NCI-H2171 treated with DMSO at 0.1 percent for 48 hours (cell line): ENCODE measurements around the gene FOLR1.
A peak's percentile ranks its signal among the peaks of the same experiment; 100 is the strongest.

Experiments
- DNase-seq: peaks from one replicate; lab custom pipeline; 2025; lab: John Stamatoyannopoulos, UW

Gene FOLR1

DNA sequence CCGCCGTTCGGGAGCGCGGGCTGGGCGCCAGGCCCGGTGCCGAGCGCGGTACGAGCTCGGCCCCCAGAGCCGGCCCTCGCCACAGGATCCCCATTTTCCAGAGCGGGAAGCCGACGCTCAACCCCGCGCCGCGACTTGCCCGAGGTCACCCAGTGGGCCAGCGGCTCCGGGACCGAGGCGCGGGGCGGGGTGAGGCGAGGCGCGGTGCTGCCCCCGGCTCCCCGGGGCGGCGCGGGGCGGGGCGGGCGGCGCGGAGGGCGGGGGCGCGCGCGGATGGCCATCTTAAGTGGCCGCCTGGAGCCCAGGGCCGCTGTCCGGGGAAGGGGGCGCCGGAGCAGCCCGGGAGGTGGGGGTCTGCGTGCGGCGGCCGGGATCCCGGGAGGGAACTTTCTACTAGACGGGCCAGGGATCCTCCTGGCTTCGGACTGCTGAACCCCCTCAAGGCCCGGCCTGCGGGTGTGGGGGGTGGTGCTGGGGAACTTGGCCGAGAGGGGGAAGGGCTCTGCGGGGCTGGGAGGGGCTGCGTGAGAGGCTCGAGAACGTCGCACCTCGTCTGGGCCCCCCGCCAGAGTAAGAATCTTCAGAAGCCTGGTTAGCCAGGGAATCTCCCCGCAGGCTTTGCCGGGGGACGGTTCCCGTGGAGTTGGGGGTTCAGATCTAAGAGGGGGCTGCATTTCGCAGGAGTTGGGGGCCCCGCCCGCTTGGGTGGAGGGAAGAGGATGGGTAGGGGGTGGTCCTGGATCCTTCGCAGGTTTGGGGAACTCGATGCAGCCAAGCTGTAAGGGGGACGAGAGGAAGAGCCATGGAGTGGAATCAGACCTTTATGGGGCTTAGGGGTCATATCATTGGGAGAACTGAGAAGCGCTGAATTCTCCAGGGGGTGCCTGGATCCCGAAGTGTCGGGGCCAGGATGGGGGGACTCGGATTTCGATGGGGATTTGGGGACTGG is 31.9 kb downstream of the FOLR1 start:
- peak; percentile 23 for DNase-seq

DNA sequence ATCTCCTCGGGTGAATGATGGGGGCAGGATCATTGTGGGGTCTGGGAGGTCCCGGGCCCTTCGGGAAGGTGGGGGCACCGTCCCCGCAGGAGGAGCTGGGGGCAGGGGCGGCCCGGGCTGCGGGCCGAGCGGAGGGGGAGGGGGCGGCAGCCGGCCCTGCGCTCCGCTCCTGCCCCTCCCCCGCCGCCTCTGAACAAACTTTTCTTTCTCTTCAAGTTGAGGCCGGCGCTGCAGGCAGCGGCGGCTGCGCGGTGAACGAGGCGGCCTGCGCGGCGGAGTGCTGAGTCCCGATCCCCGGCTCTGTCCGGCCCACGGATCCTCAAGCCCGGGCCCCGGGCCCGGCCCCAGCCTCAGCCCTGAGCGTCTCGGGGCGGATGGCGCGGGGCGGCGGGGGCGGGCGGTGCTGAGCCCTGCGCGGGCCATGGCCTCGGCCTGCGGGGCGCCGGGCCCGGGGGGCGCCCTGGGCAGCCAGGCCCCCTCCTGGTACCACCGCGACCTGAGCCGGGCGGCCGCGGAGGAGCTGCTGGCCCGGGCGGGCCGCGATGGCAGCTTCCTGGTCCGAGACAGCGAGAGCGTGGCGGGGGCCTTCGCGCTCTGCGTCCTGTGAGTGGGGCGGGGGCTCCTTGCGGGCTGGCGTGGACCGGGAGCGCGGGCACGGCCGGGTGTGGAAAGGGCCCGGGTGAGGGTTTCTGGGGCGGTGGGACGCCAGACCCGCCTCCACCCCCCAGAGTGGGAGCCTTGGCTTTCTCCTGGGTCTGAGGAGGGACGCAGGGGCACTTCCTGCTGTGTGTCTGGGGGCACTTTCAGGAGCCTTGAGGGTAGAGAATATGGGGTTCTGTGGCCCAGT is 32.8 kb downstream of the FOLR1 start, which contains the start of gene INPPL1:
Gene INPPL1, plus strand, starts transcription at position 204 of the 847 bp plus-strand sequence. Its CDS starts 218 bp downstream, at position 422.
- DNase-seq, result no peak

- DNase-seq, result no peak
Observed at GRCh38 chr11:72225411-72225951, 33.5 kb downstream of the FOLR1 start.

- DNase-seq, result peak; percentile 41
Observed at GRCh38 chr11:72226701-72227100, 34.8 kb downstream of the FOLR1 start.

DNA sequence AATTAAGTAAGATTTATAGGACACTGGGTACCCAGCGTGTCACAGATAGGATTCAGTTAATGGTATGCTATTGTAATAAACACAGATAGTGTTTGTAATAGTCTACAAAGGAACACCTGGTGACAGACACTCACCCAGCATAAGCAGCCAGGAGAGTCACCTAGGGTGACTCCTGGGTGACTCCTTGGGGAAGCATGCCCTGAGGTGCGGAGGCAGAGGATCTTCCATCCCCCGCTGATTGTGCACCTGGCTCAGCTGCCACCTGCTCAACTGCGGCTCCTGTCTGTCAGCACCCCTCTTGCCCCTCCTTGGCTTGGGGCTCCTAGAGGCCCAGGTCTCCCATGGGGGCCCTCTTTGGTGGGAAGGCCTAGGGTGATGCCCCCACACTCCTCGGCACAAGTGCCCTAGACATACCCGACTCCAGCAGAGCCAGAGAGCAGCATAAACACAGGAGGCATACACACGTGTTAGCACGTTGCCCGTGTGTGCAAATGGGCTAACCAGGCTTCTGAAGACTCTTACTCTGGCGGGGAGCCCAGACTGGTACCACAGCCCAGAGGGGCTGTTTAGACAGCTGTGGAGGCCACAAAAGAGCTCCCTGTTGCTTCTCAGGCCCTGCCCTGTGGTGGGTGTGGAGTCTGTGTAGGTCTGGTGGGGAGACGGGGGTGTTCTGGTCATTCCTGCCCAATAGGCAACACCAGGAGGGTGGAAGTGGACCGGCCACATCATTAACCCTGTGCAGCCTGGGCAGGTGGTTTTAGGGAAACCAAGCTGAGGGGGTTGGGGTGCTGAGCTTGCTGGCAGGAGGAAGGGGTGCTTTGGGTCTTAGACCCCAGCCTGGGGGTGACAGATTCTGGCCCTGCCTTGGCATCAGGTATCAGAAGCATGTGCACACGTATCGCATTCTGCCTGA is 35.6 kb downstream of the FOLR1 start:
- peak; percentile 98 for DNase-seq

DNA sequence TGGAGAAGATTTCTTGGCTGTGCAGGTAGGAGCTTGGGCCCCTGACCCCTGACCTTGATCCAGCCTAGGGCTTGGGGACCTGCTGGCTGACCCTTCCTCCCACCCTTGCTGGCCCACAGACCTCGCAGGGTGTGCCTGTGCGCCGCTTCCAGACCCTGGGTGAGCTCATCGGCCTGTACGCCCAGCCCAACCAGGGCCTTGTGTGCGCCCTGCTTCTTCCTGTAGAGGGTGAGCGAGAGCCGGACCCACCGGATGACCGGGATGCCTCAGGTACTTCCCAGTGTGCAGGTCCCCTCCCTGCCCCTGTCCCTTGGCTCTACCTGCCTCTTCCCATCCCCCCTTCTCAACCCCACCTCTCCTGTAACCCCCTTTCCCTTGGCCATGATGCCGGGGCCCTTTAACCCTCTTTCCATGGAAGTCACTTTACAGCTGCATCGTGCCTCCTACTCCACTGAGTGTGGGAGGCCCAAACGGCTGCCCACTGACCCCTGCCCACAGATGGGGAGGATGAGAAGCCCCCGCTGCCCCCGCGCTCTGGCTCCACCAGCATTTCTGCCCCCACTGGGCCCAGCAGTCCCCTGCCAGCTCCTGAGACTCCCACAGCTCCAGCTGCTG is 36.4 kb downstream of the FOLR1 start:
- no peak for DNase-seq

- DNase-seq, result no peak
Observed at GRCh38 chr11:72228844-72229231, 36.9 kb downstream of the FOLR1 start.

- DNase-seq, result no peak
Observed at GRCh38 chr11:72229336-72229924, 37.5 kb downstream of the FOLR1 start.

DNA sequence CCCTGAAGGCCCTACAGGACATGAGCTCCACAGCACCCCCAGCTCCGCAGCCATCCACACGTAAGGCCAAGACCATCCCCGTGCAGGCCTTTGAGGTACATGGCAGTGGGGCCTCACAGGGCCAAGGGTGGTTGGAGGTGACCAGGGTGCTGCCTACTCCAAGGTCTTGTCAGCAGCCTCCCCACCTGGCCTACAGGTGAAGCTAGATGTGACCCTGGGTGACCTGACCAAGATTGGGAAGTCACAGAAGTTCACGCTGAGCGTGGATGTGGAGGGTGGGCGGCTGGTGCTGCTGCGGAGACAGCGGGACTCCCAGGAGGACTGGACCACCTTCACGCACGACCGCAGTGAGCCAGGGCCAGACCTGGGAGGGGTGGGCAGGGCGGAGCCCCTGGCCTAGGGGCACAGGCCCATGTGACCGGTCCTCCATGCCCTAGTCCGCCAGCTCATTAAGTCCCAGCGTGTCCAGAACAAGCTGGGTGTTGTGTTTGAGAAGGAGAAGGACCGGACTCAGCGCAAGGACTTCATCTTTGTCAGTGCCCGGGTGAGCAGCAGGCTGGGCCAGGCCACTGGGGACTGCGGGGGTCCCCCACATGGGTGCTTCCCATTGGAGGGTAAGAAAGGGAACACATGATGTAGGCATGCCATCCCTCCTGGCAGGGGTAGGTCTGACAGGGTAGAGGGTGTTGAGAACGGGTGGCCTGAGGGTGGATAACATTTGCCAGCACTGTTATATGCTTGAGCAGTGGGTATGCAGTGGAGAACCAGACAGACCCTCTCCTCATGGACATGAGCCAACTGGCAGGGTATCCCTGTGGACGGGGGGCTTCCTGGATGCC is 38.2 kb downstream of the FOLR1 start:
- DNase-seq, result no peak

DNA sequence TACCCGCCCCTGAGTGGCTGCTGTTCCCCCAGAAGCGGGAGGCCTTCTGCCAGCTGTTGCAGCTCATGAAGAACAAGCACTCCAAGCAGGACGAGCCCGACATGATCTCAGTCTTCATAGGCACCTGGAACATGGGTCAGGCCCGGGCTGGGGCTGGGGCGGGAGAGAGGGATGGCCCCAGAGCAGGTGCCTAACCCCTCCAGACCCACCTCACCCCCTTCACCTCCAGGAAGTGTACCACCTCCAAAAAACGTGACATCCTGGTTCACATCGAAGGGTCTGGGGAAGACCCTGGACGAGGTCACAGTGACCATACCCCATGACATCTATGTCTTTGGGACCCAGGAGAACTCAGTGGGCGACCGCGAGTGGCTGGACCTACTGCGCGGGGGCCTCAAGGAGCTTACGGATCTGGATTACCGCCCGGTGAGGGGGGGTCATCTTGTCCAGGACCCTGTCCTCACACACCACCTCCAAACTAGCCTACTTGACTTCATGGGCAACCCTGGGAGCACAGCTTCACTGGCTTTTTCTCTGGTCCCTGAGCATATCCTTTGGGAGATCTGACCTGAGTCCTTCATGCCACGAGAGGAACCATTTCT is 38.9 kb downstream of the FOLR1 start:
- DNase-seq, result no peak

GRCh38 chr11:72231396-72232259 is 39.7 kb downstream of the FOLR1 start:
- no peak for DNase-seq

- DNase-seq, result no peak
Observed at GRCh38 chr11:72232260-72233055, 40.5 kb downstream of the FOLR1 start.

DNA sequence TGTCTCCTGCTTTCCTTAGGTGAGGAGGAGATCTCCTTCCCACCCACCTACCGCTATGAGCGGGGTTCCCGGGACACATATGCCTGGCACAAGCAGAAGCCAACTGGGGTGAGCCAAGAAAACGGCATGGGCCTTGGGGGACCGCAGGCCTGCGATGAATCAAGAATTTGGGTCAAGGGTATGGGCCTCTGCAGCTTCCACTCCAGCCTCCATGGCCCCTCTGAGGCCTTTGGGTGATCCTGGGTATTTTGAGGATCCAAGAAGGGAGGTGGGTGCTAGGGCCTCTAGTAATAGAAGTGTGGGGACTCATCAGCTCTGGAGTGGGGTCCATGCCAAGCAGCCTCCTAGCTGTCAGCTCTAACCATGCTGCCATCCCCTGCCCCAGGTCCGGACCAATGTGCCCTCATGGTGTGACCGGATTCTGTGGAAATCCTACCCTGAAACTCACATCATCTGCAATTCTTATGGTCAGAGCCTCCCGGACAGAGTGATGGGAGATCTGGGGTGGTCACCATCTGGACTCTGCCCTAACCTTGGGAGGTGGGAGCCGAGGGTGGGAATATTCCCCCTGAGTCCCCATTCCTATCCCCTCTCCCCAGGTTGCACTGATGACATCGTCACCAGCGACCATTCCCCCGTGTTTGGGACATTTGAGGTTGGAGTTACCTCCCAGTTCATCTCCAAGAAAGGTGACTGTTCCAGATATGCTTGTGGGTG is 41.3 kb downstream of the FOLR1 start:
- no peak for DNase-seq

DNA sequence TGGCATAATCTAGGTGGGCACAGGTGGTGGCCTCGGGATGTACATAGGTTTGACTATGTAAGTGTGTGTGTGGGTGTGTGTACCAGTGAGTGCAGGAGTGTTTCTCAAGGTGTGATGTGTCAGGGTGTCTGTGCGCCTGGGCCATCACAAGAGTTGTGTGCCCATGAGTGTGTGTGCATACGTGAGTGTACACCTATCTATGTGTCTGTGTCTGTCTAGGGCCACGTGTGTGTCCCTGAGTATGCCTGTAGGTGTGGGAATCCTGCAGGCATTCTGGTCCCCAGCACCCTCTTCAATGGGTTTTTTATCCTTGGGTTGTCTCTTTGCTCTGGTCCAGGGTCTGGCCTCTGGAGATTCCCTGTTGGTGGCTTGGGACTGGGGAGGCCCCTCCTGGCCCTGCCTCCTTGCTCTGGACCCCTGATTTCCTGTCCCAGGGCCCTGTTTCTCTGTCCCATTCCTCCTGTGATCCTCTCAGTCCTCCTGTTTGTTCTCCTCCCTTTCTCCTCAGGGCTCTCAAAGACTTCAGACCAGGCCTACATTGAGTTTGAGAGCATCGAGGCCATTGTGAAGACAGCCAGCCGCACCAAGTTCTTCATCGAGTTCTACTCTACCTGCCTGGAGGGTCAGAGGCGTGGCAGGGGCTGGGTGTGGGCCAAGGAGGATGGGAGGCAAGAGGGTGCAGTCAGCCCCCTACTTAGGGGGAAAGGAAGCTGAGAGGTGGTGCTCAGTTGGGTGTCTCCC is 42.0 kb downstream of the FOLR1 start:
- no peak for DNase-seq

DNA sequence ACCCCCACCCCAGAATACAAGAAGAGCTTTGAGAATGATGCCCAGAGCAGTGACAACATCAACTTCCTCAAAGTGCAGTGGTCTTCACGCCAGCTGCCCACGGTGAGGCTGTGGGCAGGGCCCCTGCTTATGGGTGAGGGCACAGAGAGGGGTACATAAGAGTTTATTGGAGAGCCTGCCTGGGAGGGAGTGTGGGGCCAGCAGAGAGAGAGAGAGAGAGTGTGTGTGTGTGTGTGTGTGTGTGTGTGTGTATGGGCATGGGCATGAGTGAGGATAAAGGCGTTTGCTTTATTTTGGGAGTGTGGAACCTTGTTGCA is 42.5 kb downstream of the FOLR1 start:
- no peak for DNase-seq

DNA sequence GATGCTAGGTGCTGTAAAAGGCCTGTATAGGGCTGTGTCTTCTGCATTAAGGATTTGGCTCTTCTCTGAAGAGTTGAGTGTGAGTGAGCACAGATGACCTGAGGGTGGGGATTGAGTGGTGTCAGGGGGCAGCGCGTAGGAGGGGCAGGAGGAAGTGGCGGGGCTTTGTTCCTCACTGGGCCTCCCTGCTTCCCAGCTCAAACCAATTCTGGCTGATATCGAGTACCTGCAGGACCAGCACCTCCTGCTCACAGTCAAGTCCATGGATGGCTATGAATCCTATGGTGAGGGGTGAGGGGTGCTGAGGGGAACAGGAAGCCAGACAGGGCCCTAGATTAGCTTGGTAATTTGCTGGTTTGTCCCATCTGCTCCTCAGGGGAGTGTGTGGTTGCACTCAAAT is 43.0 kb downstream of the FOLR1 start:
- DNase-seq, result no peak
